Thyroid gland (tissue), 4 donors: ENCODE results near the gene ARPC2. TPM values are rescaled to one million over a fixed set of nuclear protein-coding genes. Genes with fewer than 3 reads are reported as not detected.

ENCODE experiments used
- DNase-seq, 2 donors: peaks; one replicate each; pipeline ENCODE4 v3.0.0-alpha.2; 2019
- H3K27ac ChIP-seq, 3 donors: fragments of 200-600 bp; sonication (generic); 1 replicate in 2 of 3; 2 replicates in 1 of 3; pipeline ENCODE4 v1.5.1; 2016 to 2019; ENCODE audit warnings: mild to moderate bottlenecking in 1 of 3, moderate library complexity in 1 of 3
- H3K27me3 ChIP-seq: fragments of 200-600 bp; sonication (generic); one replicate; pipeline ENCODE4 v1.5.1; 2019
- H3K36me3 ChIP-seq, 2 donors: fragments of 200-600 bp; sonication (generic); one replicate each; pipeline ENCODE4 v1.5.1; 2016 to 2019
- H3K4me1 ChIP-seq, 2 donors: fragments of 200-600 bp; sonication (generic); one replicate each; pipeline ENCODE4 v1.5.1; 2017 to 2019
- H3K4me3 ChIP-seq, 3 donors: fragments of 200-600 bp; sonication (generic); replicated peaks in 1 of 3; 1 replicate in 2 of 3; 2 replicates in 1 of 3; pipeline ENCODE4 v1.5.1; 2016; ENCODE audit warnings: mild to moderate bottlenecking in 1 of 3
- H3K9me3 ChIP-seq: fragments of 200-600 bp; sonication (generic); one replicate; pipeline ENCODE4 v1.5.1; 2017
- POLR2A ChIP-seq, 2 donors: fragments of 450-650 bp; IDR thresholded peaks; one replicate each; pipeline ENCODE4 v1.6.1; 2017; ENCODE audit warnings: antibody characterized with exemption in 2 of 2, mild to moderate bottlenecking in 2 of 2, moderate library complexity in 1 of 2
- WGBS, 2 donors: methylation state at CpG; one replicate each; pipeline ENCODE4 v1.1.5; 2017; 5-methylcytosine and 5-hydroxymethylcytosine counted together
- intact Hi-C: fragments of 100-400 bp; cut with DNase I; formaldehyde crosslinking; loops from one replicate; pipeline ENCODE4 v1.15.1; 2023
- total RNA-seq, 4 donors: library from RNA; depleted of rRNA; stranded (reverse); fragments of >200 nt; gene quantifications; one replicate each; pipeline ENCODE4 v1.2.3, GENCODE V29; 2016
- TF ChIP-seq, protein P1 (sequence below), 6 experiments: fragments of 200-600 bp in 3 of 6; fragments of 450-650 bp in 3 of 6; sonication (generic) in 3 of 6; IDR thresholded peaks; one replicate each; pipeline ENCODE4 v1.5.1; 2016 to 2019; ENCODE audit warnings: antibody characterized with exemption in 6 of 6, mild to moderate bottlenecking in 2 of 6, inconsistent platforms in 1 of 6, moderate library complexity in 1 of 6

Gene ARPC2
- total RNA-seq, 4 donors from 2014 or later = 157 to 219 (median 170) TPM

DNA sequence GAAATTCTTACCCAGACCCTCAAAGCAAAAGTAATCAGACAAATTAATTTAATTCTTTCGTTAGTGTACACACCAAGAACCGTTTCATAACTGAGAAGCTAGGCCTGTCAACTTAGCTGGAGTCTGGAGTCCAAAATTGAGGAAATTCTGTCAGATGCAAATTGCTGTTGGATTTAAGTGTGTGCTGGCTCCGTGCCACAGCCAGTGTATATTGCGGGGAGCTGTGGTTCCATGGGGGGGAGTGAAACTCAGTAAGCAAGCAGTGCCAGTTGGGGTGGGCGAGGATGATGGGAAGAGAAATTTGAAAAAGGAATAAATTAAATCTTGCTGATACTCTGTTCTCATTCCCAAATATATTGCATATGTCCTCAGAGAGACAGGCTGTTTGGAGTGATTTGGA, 4.0 kb downstream of the ARPC2 start:
- WGBS, 2 donors = 69 to 78% methylated on average over 5 of the region's 5 CpGs
- no peak overlapping the region for H3K27ac ChIP-seq
- H3K4me1 ChIP-seq = peaks cover 30 to 54% of the 10 kb centered on the region in 2 donors
- intact Hi-C loops = no loop called here
- H3K9me3 ChIP-seq = no peaks in the 10 kb centered on the region
- DNase-seq = peak in 1 of 2 donors; percentile 3
- H3K27me3 ChIP-seq = no peaks in the 10 kb centered on the region
- TF ChIP-seq, protein P1, sequence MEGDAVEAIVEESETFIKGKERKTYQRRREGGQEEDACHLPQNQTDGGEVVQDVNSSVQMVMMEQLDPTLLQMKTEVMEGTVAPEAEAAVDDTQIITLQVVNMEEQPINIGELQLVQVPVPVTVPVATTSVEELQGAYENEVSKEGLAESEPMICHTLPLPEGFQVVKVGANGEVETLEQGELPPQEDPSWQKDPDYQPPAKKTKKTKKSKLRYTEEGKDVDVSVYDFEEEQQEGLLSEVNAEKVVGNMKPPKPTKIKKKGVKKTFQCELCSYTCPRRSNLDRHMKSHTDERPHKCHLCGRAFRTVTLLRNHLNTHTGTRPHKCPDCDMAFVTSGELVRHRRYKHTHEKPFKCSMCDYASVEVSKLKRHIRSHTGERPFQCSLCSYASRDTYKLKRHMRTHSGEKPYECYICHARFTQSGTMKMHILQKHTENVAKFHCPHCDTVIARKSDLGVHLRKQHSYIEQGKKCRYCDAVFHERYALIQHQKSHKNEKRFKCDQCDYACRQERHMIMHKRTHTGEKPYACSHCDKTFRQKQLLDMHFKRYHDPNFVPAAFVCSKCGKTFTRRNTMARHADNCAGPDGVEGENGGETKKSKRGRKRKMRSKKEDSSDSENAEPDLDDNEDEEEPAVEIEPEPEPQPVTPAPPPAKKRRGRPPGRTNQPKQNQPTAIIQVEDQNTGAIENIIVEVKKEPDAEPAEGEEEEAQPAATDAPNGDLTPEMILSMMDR (IDR thresholded peaks at IDR 0.05) = no peak
- TF ChIP-seq POLR2A (IDR thresholded peaks at IDR 0.05) = no peak
- H3K4me3 ChIP-seq = no peak overlapping the region
- peaks cover 0 to 6% of the 10 kb centered on the region in 2 donors for H3K36me3 ChIP-seq

GRCh38 chr2:218223046-218223445, 6.1 kb downstream of the ARPC2 start:
- H3K27ac ChIP-seq = no peak overlapping the region
- no peak overlapping the region for H3K4me3 ChIP-seq
- intact Hi-C loops = no loop called here
- no peaks in the 10 kb centered on the region for H3K9me3 ChIP-seq
- peaks cover 22 to 49% of the 10 kb centered on the region in 2 donors for H3K4me1 ChIP-seq
- 84 to 88% methylated on average over 5 of the region's 5 CpGs for WGBS, 2 donors
- no peaks in the 10 kb centered on the region for H3K27me3 ChIP-seq
- H3K36me3 ChIP-seq = peaks cover 9 to 13% of the 10 kb centered on the region in 2 donors
- no peak for TF ChIP-seq POLR2A (IDR thresholded peaks at IDR 0.05)
- TF ChIP-seq, protein P1 (IDR thresholded peaks at IDR 0.05) = no peak
- no peak for DNase-seq

DNA sequence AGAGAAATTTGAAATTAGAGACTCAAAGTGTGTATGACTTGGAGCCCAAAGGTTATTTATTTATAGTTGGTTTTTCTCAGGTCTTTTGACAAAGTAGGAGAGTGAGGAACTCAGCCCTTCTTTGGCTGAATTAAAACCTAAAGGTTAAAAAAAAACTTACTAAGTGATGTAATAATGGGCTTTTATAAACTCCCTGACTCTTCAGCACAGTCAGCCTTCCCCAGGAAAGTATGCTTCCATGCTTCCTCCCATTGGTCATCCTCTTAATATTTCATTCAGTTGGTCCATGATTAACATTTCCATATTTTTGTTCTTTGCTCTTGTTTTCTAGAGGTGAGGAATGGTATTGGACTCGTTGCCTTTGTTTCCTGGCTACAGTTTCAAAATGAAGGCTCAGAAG, 7.2 kb downstream of the ARPC2 start:
- Histone ChIP-seq H3K27me3 (no peaks in the 10 kb centered on the region), H3K36me3 (peaks cover 15 to 23% of the 10 kb centered on the region in 2 donors), H3K4me1 (peaks cover 10 to 43% of the 10 kb centered on the region in 2 donors), H3K9me3 (no peaks in the 10 kb centered on the region), H3K27ac (no peak overlapping the region), H3K4me3 (no peak overlapping the region)
- intact Hi-C loops = no loop called here
- TF ChIP-seq POLR2A (IDR thresholded peaks at IDR 0.05) = no peak
- TF ChIP-seq, protein P1 (IDR thresholded peaks at IDR 0.05) = no peak
- 67 to 76% methylated on average over 1 of the region's 1 CpG for WGBS, 2 donors
- no peak for DNase-seq

- Histone ChIP-seq H3K4me1 (peaks cover 0 to 25% of the 10 kb centered on the region in 2 donors), H3K27me3 (no peaks in the 10 kb centered on the region)
- WGBS, 2 donors = 84 to 90% methylated on average over 3 of the region's 3 CpGs
Measured at GRCh38 chr2:218226903-218227302, 9.9 kb downstream of the ARPC2 start.

GRCh38 chr2:218228366-218229090, 11.5 kb downstream of the ARPC2 start:
- Histone ChIP-seq H3K4me3 (no peak overlapping the region), H3K27me3 (no peaks in the 10 kb centered on the region), H3K27ac (peak overlapping the region in 1 of 3 donors; percentile 8), H3K36me3 (peaks cover 42 to 54% of the 10 kb centered on the region in 2 donors), H3K9me3 (no peaks in the 10 kb centered on the region), H3K4me1 (peaks cover 0 to 12% of the 10 kb centered on the region in 2 donors)
- intact Hi-C loops = no loop called here
- no peak for TF ChIP-seq POLR2A (IDR thresholded peaks at IDR 0.05)
- TF ChIP-seq, protein P1 (IDR thresholded peaks at IDR 0.05) = no peak
- DNase-seq = no peak
- 92 to 94% methylated on average over 6 of the region's 6 CpGs for WGBS, 2 donors

More at GRCh38 chr2:218226903-218227302, 9.9 kb downstream of the ARPC2 start:
- Histone ChIP-seq H3K27ac (no peak overlapping the region), H3K4me3 (no peak overlapping the region), H3K9me3 (no peaks in the 10 kb centered on the region), H3K36me3 (peaks cover 38 to 48% of the 10 kb centered on the region in 2 donors)
- intact Hi-C loops = no loop called here
- DNase-seq = no peak
- TF ChIP-seq, protein P1 (IDR thresholded peaks at IDR 0.05) = no peak
- TF ChIP-seq POLR2A (IDR thresholded peaks at IDR 0.05) = no peak
